ENCODE measurements around the gene CHCHD6.

Gene CHCHD6, protein sequence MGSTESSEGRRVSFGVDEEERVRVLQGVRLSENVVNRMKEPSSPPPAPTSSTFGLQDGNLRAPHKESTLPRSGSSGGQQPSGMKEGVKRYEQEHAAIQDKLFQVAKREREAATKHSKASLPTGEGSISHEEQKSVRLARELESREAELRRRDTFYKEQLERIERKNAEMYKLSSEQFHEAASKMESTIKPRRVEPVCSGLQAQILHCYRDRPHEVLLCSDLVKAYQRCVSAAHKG

DNA sequence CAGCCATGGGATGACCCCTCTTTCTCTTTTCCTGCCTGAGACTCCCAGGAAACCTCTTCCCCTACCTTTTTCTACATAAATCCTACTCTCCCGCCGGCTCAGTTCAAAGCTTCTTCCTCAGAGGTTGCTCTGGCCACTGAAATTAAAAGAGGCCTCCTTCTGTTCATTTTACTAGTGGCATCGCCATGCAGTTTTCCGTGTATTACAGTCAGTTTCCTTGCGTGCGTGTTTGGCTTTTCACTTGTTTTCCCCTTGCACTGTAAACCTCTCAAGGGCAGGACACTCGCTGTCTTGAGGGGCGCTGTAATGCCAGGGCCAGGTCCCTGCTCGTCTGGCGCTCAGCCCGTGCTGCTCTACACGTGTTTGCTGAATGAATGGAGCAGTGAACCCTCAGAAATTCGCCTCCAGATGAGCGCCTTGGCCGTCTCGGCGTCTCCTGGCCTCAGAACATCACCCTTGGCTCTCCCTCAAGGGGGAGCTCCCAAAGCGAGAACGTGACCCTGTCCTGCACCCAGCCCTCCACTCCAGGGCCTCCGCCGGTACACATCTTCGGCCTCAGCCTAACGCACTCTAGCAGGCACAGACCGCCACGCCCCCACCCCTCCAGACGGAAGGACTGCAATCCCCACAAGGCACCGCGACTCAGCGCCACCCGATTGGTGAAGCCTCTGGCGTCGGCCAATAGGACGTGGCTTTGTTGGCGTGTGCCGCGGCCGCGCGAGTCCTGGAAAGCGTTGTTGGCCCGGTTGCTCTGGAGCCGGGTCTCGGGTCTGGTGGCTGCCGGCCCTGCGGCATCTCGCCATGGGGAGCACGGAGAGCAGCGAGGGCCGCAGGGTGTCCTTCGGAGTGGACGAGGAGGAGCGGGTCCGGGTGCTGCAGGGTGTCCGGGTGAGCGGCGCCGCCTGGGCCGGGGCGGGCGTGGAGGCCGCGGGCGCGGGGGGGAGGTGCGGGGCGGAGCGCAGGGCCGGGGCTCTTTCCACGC, at the start of gene CHCHD6:
TSS of gene CHCHD6 (plus strand) at position 729 of the 982 bp plus-strand sequence. CDS start at position 802, 73 bp downstream.
- Mint-ChIP-seq H3K36me3 (ENCODE audit: low read depth) (peaks cover 6% of the 10 kb centered on the region), H3K27me3 (peaks cover 62% of the 10 kb centered on the region), H3K27ac (peak within 1 kb of the TSS; percentile 82), H3K9me3 (no peaks in the 10 kb centered on the region), H3K4me3 (peak within 1 kb of the TSS; percentile 99), H3K4me1 (ENCODE audit: low read depth) (peaks cover 20% of the 10 kb centered on the region)
- intact Hi-C loops (cut with micrococcal nuclease): loop anchor here (5.0 kb wide), 1 partner anchor 278 kb away; the partner anchor contains the start of gene PLXNA1

GRCh38 chr3:126654571-126655383, 49.3 kb upstream of the CHCHD6 start, which contains the start of gene TXNRD3:
Gene TXNRD3 (minus strand): TSS chr3:126655124.
- Mint-ChIP-seq H3K27me3 (peaks cover 27% of the 10 kb centered on the region), H3K27ac (peak within 1 kb of the TSS; percentile 56), H3K36me3 (ENCODE audit: low read depth) (no peaks in the 10 kb centered on the region), H3K4me3 (peak within 1 kb of the TSS; percentile 80), H3K9me3 (peaks cover 10% of the 10 kb centered on the region), H3K4me1 (ENCODE audit: low read depth) (peaks cover 8% of the 10 kb centered on the region)
- intact Hi-C loops (cut with micrococcal nuclease): loop anchor here (5.0 kb wide), 1 partner anchor 132 kb away; the partner anchor contains the start of gene CHST13

- H3K27me3 Mint-ChIP-seq: peaks cover 34% of the 10 kb centered on the region
- no peaks in the 10 kb centered on the region for H3K36me3 Mint-ChIP-seq (ENCODE audit: low read depth)
- no peak overlapping the region for H3K27ac Mint-ChIP-seq
- intact Hi-C loops (cut with micrococcal nuclease): loop anchor here (5.0 kb wide), 1 partner anchor 134 kb away; the partner anchor contains the start of gene CHST13
- H3K4me3 Mint-ChIP-seq: no peak overlapping the region
- peaks cover 7% of the 10 kb centered on the region for H3K4me1 Mint-ChIP-seq (ENCODE audit: low read depth)
- peaks cover 10% of the 10 kb centered on the region for H3K9me3 Mint-ChIP-seq
Measured at GRCh38 chr3:126655887-126656286, 48.2 kb upstream of the CHCHD6 start.

DNA sequence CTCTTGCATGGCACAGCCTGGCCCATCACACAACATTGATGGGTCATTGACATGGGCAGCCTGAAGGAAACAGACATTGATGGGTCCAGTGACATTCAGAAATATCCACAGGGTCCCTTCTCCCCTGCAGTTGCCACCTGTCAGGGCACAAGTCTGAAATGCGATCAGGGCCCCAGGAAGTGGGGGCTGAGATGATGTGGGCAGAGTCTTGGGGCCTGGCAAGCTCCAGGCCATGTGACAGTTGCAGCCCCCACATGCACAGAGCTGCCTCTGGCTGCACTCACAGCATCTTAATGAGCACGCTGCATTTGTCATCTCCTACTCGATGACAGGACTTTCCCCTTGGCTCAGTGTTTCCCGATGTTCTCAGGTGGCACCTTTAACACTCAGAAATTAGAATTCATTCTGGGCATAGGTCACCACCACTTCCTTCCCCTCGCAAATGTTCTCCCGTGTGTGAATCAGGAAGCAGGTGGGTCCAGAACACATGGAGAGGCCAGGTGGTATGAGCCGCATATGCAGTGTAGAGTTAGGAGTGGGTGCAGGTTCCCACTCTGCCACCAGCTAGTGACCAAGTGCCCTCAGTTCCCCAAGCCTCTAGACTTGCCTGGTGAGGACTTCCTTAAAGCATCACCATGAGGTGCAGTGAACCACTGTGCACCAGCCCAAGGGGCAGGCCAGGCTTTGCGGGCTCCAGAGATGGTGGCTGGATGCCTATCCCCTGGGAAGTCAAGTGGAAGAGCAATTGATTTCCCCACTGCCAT, 47.5 kb upstream of the CHCHD6 start:
- H3K4me3 Mint-ChIP-seq: no peak overlapping the region
- no peaks in the 10 kb centered on the region for H3K36me3 Mint-ChIP-seq (ENCODE audit: low read depth)
- no peak overlapping the region for H3K27ac Mint-ChIP-seq
- H3K9me3 Mint-ChIP-seq: peaks cover 10% of the 10 kb centered on the region
- H3K4me1 Mint-ChIP-seq (ENCODE audit: low read depth): peaks cover 7% of the 10 kb centered on the region
- intact Hi-C loops (cut with micrococcal nuclease): loop anchor here (5.0 kb wide), 1 partner anchor 134 kb away; the partner anchor contains the start of gene CHST13
- peaks cover 36% of the 10 kb centered on the region for H3K27me3 Mint-ChIP-seq

DNA sequence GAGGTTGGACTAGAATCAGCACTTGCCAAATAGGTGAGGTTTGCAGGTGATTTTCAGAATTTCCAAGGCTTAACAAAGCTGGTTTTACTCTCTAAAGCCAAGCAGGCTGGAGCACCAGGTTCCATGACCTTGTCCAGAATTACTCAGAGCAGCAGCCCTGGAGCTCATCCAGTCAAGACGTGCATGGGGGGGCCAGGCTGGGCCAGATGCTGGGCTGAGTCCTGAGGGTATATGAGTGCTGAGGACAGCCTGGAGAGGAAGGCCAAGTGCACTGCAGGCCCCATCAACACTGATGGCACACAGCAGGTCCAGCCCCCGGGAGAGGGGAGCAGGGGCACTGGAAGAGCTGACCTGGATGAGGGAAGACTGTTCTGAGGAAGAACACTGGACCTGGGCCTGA, 46.1 kb upstream of the CHCHD6 start:
- Mint-ChIP-seq H3K27me3 (peaks cover 46% of the 10 kb centered on the region), H3K36me3 (ENCODE audit: low read depth) (no peaks in the 10 kb centered on the region), H3K9me3 (peaks cover 10% of the 10 kb centered on the region), H3K27ac (no peak overlapping the region), H3K4me3 (no peak overlapping the region), H3K4me1 (ENCODE audit: low read depth) (peaks cover 7% of the 10 kb centered on the region)
- intact Hi-C loops (cut with micrococcal nuclease): loop anchor here (5.0 kb wide), 1 partner anchor 136 kb away; the partner anchor contains the start of gene CHST13

DNA sequence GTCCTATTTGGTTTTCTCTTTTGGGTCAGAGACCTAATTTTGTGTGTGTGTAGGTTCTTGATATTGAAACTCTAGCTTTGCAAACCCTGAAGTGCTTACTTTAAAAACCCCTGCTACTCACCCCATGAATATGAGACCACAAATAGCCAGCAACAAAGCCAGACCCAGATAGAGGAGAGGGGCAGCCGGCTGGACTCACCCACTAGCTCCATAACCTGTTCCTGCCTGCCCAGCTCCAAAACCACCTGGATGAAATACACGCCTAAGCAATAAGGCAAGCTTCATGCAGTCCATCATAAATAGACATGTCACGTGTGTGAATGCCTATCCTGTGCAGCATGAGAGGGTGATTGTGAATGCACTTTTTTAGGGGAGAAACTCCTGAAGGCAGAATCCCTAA, 45.5 kb upstream of the CHCHD6 start:
- H3K27me3 Mint-ChIP-seq: peaks cover 44% of the 10 kb centered on the region
- H3K9me3 Mint-ChIP-seq: peaks cover 10% of the 10 kb centered on the region
- no peaks in the 10 kb centered on the region for H3K36me3 Mint-ChIP-seq (ENCODE audit: low read depth)
- no peak overlapping the region for H3K4me3 Mint-ChIP-seq
- H3K27ac Mint-ChIP-seq: no peak overlapping the region
- H3K4me1 Mint-ChIP-seq (ENCODE audit: low read depth): no peaks in the 10 kb centered on the region
- intact Hi-C loops (cut with micrococcal nuclease): loop anchor here (5.0 kb wide), 1 partner anchor 136 kb away; the partner anchor contains the start of gene CHST13

DNA sequence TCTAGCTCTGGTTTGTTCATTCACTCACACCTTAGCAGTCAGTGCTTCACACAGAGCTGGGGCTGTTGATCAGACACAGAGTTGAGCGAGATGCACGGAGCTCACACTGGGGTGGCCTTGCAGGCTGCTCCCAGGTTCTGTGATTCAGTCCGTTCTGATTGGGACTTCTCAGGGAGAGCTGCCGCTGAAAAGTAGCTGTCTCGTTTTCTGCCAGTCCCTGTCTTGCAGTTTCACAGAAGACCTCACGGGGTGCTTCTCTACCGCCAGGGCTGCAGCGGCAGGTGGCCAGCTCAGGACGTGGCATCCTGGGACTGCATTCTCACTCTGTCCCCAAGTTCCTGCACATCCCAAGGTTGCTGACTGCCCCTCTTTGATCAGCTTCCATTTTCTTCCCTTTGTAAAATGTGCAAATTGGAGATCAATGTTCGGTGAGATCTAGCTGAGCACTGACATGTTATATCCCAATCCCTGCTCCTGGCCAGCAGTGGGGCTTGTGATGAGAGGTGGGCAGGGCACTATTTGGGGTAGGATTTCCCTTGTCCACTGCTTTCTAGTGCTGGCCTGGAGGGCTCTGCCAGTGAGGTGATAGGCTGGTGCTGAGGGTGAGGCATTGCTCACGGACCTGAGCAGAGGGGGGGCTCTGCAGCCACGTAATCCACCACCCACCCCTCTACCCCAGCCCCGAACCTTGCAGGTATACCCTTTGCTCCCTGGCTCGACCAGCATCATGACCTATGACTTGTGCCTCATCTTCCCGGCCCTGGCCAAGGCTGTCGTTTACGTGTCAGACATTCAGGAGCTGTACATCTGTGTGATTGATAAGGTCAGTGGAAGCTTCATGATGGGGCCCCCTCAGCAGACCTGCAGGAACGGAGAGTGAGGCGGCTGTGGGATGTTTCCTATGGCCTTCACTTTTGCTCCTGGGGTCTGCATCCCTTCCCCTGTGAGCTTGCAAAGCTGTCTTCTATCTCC, 43.8 kb upstream of the CHCHD6 start:
- H3K27ac Mint-ChIP-seq: no peak overlapping the region
- H3K4me1 Mint-ChIP-seq (ENCODE audit: low read depth): no peaks in the 10 kb centered on the region
- peaks cover 10% of the 10 kb centered on the region for H3K9me3 Mint-ChIP-seq
- H3K36me3 Mint-ChIP-seq (ENCODE audit: low read depth): no peaks in the 10 kb centered on the region
- intact Hi-C loops (cut with micrococcal nuclease): loop anchor here (5.0 kb wide), 1 partner anchor 138 kb away; the partner anchor contains the start of gene CHST13
- peaks cover 42% of the 10 kb centered on the region for H3K27me3 Mint-ChIP-seq
- H3K4me3 Mint-ChIP-seq: no peak overlapping the region

- Mint-ChIP-seq H3K4me1 (ENCODE audit: low read depth) (no peaks in the 10 kb centered on the region), H3K9me3 (peaks cover 10% of the 10 kb centered on the region), H3K27ac (no peak overlapping the region), H3K27me3 (peaks cover 35% of the 10 kb centered on the region), H3K4me3 (no peak overlapping the region), H3K36me3 (ENCODE audit: low read depth) (no peaks in the 10 kb centered on the region)
- intact Hi-C loops (cut with micrococcal nuclease): no loop called here
Measured at GRCh38 chr3:126661532-126662364, 42.3 kb upstream of the CHCHD6 start.

- Mint-ChIP-seq H3K27me3 (peaks cover 30% of the 10 kb centered on the region), H3K4me3 (no peak overlapping the region), H3K4me1 (ENCODE audit: low read depth) (no peaks in the 10 kb centered on the region), H3K9me3 (peaks cover 5% of the 10 kb centered on the region), H3K36me3 (ENCODE audit: low read depth) (no peaks in the 10 kb centered on the region), H3K27ac (no peak overlapping the region)
- intact Hi-C loops (cut with micrococcal nuclease): no loop called here
Measured at GRCh38 chr3:126663257-126663656, 40.8 kb upstream of the CHCHD6 start.

- intact Hi-C loops (cut with micrococcal nuclease): no loop called here
- Mint-ChIP-seq H3K27ac (no peak overlapping the region), H3K4me1 (ENCODE audit: low read depth) (no peaks in the 10 kb centered on the region), H3K27me3 (peaks cover 29% of the 10 kb centered on the region), H3K4me3 (no peak overlapping the region), H3K36me3 (ENCODE audit: low read depth) (no peaks in the 10 kb centered on the region), H3K9me3 (peaks cover under 1% of the 10 kb centered on the region)
Measured at GRCh38 chr3:126663750-126664149, 40.3 kb upstream of the CHCHD6 start.

DNA sequence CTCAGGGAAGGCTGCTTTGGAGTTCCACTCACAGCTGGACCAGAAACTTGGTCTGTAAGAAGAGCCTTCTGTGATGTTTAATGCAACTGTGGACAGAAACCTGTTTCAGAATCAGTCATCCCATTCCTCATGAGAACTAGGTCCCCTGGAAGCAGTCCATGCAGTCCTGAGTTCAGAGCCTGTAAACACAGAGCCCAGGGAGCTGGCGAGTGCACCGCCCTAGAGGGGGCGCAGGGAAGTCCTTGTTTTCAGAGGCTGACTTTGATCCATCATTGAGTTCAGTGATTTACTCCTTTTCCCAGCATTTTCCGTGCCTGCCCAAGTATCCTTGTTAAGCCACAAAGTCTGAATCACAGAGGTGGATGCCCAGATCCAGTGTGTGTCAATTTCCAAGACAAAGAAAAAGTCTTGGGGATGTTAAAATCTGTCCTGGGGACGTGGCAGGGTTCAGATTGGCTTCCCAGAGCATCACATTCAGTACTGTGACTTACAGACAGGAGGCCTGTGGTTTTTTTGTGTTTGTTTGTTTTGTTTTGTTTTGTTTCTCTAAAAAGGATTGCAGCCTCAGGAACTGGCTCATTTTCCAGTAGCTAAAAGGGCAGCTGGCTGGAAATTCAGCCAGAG, 39.3 kb upstream of the CHCHD6 start:
- intact Hi-C loops (cut with micrococcal nuclease): no loop called here
- no peaks in the 10 kb centered on the region for H3K9me3 Mint-ChIP-seq

More for the DNA sequence above, 39.3 kb upstream of the CHCHD6 start:
- Mint-ChIP-seq H3K27ac (no peak overlapping the region), H3K4me3 (no peak overlapping the region), H3K27me3 (peaks cover 27% of the 10 kb centered on the region), H3K4me1 (ENCODE audit: low read depth) (no peaks in the 10 kb centered on the region), H3K36me3 (ENCODE audit: low read depth) (no peaks in the 10 kb centered on the region)

Measured in dendritic cell treated with granulocyte-macrophage colony-stimulating factor and Interleukin-4, amounts not matched to agents 40 ng/mL and 50 ng/mL, for 4 days (primary cell).